Neural progenitor cell (in vitro differentiated cells): Measurements from ENCODE around the gene SPATA6. TPM values are rescaled to one million over a fixed set of nuclear protein-coding genes. Genes with fewer than 3 reads are reported as not detected.

Experiments
- DNase-seq: peaks from one replicate; pipeline ENCODE4 v3.0.0-alpha.2; 2016; ENCODE audit warnings: low spot score
- H2AFZ ChIP-seq: fragments of 200-600 bp; sonication (generic); replicated peaks from 2 replicates; pipeline ENCODE4 v1.6.1; 2016; ENCODE audit warnings: antibody characterized with exemption
- H3F3A ChIP-seq: fragments of 200-600 bp; sonication (generic); 2 replicates; pipeline ENCODE4 v1.6.1; 2016; ENCODE audit warnings: antibody characterized with exemption, low read depth
- H3K27ac ChIP-seq: fragments of 200-600 bp; sonication (generic); 2 replicates; pipeline ENCODE4 v1.5.1; 2016; ENCODE audit warnings: mild to moderate bottlenecking
- H3K27me3 ChIP-seq: fragments of 200-600 bp; sonication (generic); 2 replicates; pipeline ENCODE4 v1.6.1; 2016; ENCODE audit warnings: mild to moderate bottlenecking, moderate library complexity
- H3K36me3 ChIP-seq: fragments of 200-600 bp; sonication (generic); 2 replicates; pipeline ENCODE4 v1.5.1; 2016
- H3K4me1 ChIP-seq: fragments of 200-600 bp; sonication (generic); 2 replicates; pipeline ENCODE4 v1.6.1; 2016; ENCODE audit warnings: mixed run types
- H3K4me2 ChIP-seq: fragments of 200-600 bp; sonication (generic); 2 replicates; pipeline ENCODE4 v1.6.1; 2016
- H3K4me3 ChIP-seq: fragments of 200-600 bp; sonication (generic); 2 replicates; pipeline ENCODE4 v1.5.1; 2016
- H3K79me2 ChIP-seq: fragments of 200-600 bp; sonication (generic); 2 replicates; pipeline ENCODE4 v1.6.1; 2016; ENCODE audit warnings: low read depth
- H3K9ac ChIP-seq: fragments of 200-600 bp; sonication (generic); 2 replicates; pipeline ENCODE4 v1.6.1; 2016
- H3K9me3 ChIP-seq: fragments of 200-600 bp; sonication (generic); 2 replicates; pipeline ENCODE4 v1.5.1; 2016; ENCODE audit warnings: low read depth
- H4K20me1 ChIP-seq: fragments of 200-600 bp; sonication (generic); 2 replicates; pipeline ENCODE4 v1.6.1; 2016; ENCODE audit warnings: low read depth
- H3K27ac Mint-ChIP-seq: 3 replicates; pipeline ENCODE4 v1.8.0; 2021; ENCODE audit warnings: mixed read lengths
- H3K27me3 Mint-ChIP-seq: 2 replicates; pipeline ENCODE4 v1.8.0; 2022; ENCODE audit warnings: low read depth, mild to moderate bottlenecking, inconsistent platforms, moderate library complexity, mixed read lengths; ENCODE audit not compliant: insufficient read depth
- H3K36me3 Mint-ChIP-seq: 3 replicates; pipeline ENCODE4 v1.8.0; 2021; ENCODE audit warnings: mixed read lengths
- H3K4me1 Mint-ChIP-seq: 3 replicates; pipeline ENCODE4 v1.8.0; 2021; ENCODE audit warnings: mixed read lengths
- H3K4me3 Mint-ChIP-seq: 3 replicates; pipeline ENCODE4 v1.8.0; 2021; ENCODE audit warnings: mild to moderate bottlenecking, moderate library complexity, mixed read lengths
- H3K9me3 Mint-ChIP-seq: 3 replicates; pipeline ENCODE4 v1.8.0; 2020; ENCODE audit warnings: mixed read lengths
- EZH2 ChIP-seq: fragments of 200-600 bp; sonication (generic); IDR thresholded peaks from 2 replicates; pipeline ENCODE4 v1.6.1; 2017; ENCODE audit warnings: antibody characterized with exemption, mild to moderate bottlenecking, moderate library complexity
- EZH2phosphoT487 ChIP-seq: fragments of 200-600 bp; sonication (generic); IDR thresholded peaks from 2 replicates; pipeline ENCODE4 v1.6.1; 2017; ENCODE audit warnings: antibody characterized with exemption
- small RNA-seq: library from RNA; depleted of rRNA; stranded (forward); fragments of <200 nt; gene quantifications from one replicate; pipeline ENCODE3, GENCODE V24; 2015
- total RNA-seq: library from RNA; depleted of rRNA; stranded (reverse); fragments of >200 nt; gene quantifications from 2 replicates; pipeline ENCODE4 v1.2.3, GENCODE V29; 2015; ENCODE audit warnings: low replicate concordance
- TF ChIP-seq, protein P1 (sequence below): fragments of 200-600 bp; sonication (generic); IDR thresholded peaks from 2 replicates; pipeline ENCODE4 v1.5.1; 2017; ENCODE audit warnings: antibody characterized with exemption, mild to moderate bottlenecking

The SPATA6 gene
- total RNA-seq, 1 donor from 2014 or later: 33.5 TPM

DNA sequence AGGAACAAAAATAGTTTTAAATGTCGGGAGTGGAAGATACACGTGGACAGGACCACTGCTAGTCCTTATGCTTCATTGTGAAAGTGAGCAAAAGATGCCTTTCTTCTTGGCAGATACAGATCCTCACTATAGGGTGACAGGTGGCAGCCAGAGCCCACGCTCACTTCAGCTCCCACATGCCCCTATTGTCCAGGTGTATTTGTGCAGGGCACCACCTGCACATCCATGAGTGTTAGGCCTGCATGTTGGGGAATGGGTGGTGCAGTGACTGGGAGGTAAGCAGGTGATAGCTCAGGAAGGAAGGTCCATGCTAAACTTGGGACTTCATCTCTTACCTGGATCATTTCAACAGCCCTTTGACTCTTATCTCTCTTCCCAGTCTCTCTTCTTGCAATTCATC lies 222.1 kb downstream of the SPATA6 start:
- Histone ChIP-seq H3K9me3 (no peaks in the 10 kb centered on the region), H3K9ac (no peak overlapping the region), H2AFZ (no peak overlapping the region), H3K79me2 (no peaks in the 10 kb centered on the region), H3K4me3 (no peak overlapping the region), H4K20me1 (no peaks in the 10 kb centered on the region), H3K4me2 (no peak overlapping the region), H3K4me1 (no peaks in the 10 kb centered on the region), H3K36me3 (no peaks in the 10 kb centered on the region), H3K27me3 (no peaks in the 10 kb centered on the region), H3F3A (no peaks in the 10 kb centered on the region), H3K27ac (no peak overlapping the region)
- Mint-ChIP-seq H3K4me3 (no peak overlapping the region), H3K9me3 (no peaks in the 10 kb centered on the region), H3K27me3 (peaks cover 3% of the 10 kb centered on the region), H3K27ac (no peak overlapping the region), H3K4me1 (peaks cover 3% of the 10 kb centered on the region), H3K36me3 (no peaks in the 10 kb centered on the region)
- no peak for DNase-seq
- TF ChIP-seq EZH2: no peak
- TF ChIP-seq, protein P1, sequence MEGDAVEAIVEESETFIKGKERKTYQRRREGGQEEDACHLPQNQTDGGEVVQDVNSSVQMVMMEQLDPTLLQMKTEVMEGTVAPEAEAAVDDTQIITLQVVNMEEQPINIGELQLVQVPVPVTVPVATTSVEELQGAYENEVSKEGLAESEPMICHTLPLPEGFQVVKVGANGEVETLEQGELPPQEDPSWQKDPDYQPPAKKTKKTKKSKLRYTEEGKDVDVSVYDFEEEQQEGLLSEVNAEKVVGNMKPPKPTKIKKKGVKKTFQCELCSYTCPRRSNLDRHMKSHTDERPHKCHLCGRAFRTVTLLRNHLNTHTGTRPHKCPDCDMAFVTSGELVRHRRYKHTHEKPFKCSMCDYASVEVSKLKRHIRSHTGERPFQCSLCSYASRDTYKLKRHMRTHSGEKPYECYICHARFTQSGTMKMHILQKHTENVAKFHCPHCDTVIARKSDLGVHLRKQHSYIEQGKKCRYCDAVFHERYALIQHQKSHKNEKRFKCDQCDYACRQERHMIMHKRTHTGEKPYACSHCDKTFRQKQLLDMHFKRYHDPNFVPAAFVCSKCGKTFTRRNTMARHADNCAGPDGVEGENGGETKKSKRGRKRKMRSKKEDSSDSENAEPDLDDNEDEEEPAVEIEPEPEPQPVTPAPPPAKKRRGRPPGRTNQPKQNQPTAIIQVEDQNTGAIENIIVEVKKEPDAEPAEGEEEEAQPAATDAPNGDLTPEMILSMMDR: no peak
- TF ChIP-seq EZH2phosphoT487: no peak

DNA sequence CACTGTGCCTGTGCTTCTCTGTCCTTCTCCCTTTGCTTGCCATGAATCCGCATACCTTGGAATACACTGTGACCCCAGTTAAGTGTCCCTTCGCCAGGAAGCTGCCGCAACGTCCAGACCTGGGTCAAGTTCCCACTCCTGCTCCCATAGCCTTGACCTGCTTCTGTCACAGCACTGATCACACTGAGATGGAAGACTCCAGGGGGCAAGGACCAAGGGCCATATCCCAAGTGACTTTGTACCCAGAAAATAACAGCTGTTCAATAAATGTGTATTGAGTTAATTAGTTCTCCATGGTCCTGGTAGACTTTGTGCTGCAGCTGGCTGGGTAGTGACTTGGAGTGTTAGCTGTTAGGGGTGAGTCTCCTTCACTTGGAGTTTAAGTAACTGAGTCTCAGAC lies 223.6 kb downstream of the SPATA6 start:
- Mint-ChIP-seq H3K27me3 (peaks cover 3% of the 10 kb centered on the region), H3K4me1 (peaks cover 3% of the 10 kb centered on the region), H3K27ac (no peak overlapping the region), H3K9me3 (no peaks in the 10 kb centered on the region), H3K36me3 (no peaks in the 10 kb centered on the region), H3K4me3 (no peak overlapping the region)
- no peak for DNase-seq
- TF ChIP-seq EZH2 (no peak), EZH2phosphoT487 (no peak)
- TF ChIP-seq, protein P1: no peak
- no peaks in the 10 kb centered on the region for H4K20me1 ChIP-seq
- no peak overlapping the region for H3K9ac ChIP-seq
- H3K4me3 ChIP-seq: no peak overlapping the region
- no peaks in the 10 kb centered on the region for H3K4me1 ChIP-seq
- H3K79me2 ChIP-seq: no peaks in the 10 kb centered on the region
- H3F3A ChIP-seq: no peaks in the 10 kb centered on the region
- no peaks in the 10 kb centered on the region for H3K9me3 ChIP-seq
- H2AFZ ChIP-seq: no peak overlapping the region
- H3K27me3 ChIP-seq: no peaks in the 10 kb centered on the region
- no peaks in the 10 kb centered on the region for H3K36me3 ChIP-seq
- no peak overlapping the region for H3K4me2 ChIP-seq
- no peak overlapping the region for H3K27ac ChIP-seq

DNA sequence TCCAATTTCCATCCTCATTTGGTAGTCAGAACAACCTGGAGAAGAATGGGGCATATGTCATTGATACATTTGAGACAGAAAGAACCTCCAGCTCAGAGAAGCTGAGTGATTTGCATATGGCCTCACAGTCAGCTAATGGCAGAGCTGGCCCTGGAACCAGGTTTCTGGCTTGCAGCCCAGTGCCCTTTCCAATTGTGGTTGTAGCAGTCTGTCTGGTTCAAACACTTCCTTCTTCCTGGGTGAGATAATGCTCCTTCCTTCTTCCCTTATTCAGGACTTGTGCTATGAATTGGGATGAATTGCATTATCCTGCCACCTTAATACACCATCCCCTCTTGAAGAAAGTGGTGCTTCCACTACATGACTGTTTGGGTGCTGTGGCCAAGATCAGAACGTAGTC lies 225.3 kb downstream of the SPATA6 start:
- Mint-ChIP-seq H3K36me3 (no peaks in the 10 kb centered on the region), H3K4me3 (no peak overlapping the region), H3K9me3 (no peaks in the 10 kb centered on the region), H3K27ac (no peak overlapping the region), H3K4me1 (peaks cover 3% of the 10 kb centered on the region), H3K27me3 (peaks cover 4% of the 10 kb centered on the region)
- H3K9ac ChIP-seq: no peak overlapping the region
- no peak overlapping the region for H3K27ac ChIP-seq
- H3K9me3 ChIP-seq: no peaks in the 10 kb centered on the region
- H3K4me3 ChIP-seq: no peak overlapping the region
- no peak overlapping the region for H3K4me2 ChIP-seq
- no peaks in the 10 kb centered on the region for H3K4me1 ChIP-seq
- no peaks in the 10 kb centered on the region for H3F3A ChIP-seq
- H3K79me2 ChIP-seq: no peaks in the 10 kb centered on the region
- H3K36me3 ChIP-seq: no peaks in the 10 kb centered on the region
- no peak for DNase-seq
- H4K20me1 ChIP-seq: no peaks in the 10 kb centered on the region
- H2AFZ ChIP-seq: no peak overlapping the region
- no peak for TF ChIP-seq EZH2
- TF ChIP-seq, protein P1: no peak
- no peak for TF ChIP-seq EZH2phosphoT487
- H3K27me3 ChIP-seq: no peaks in the 10 kb centered on the region

Small RNAs within 50 kb of the gene (small RNA-seq; reads per million reads assigned to genes)
- not detected for gene RNU4-61P
- gene RNU6-723P: not detected

Other genes with a start within 250 kb of the SPATA6 start
- gene SLC5A9, start 249.5 kb downstream of the SPATA6 start, total RNA-seq: not detected in 2 replicates